Neutrophil (primary cell): ENCODE results near the gene KRTAP10-3.

Source experiments
- H3K27ac ChIP-seq: fragments of 200-600 bp; sonication (generic); 2 replicates; pipeline ENCODE4 v1.5.1; 2016; ENCODE audit warnings: mild to moderate bottlenecking, moderate library complexity
- H3K27me3 ChIP-seq: fragments of 200-600 bp; sonication (generic); 2 replicates; pipeline ENCODE4 v1.6.0; 2016; ENCODE audit warnings: mild to moderate bottlenecking
- H3K36me3 ChIP-seq: fragments of 200-600 bp; sonication (generic); 2 replicates; pipeline ENCODE4 v1.5.1; 2017
- H3K4me1 ChIP-seq, 2 experiments: fragments of 200-600 bp in 1 of 2; sonication (generic) in 1 of 2; 1 replicate in 1 of 2; 2 replicates in 1 of 2; pipeline versions ENCODE4 v1.5.1 to v1.6.1; 2013 to 2016; ENCODE audit warnings: low read depth in 1 of 2, low read length in 1 of 2, mild to moderate bottlenecking in 1 of 2, moderate library complexity in 1 of 2; ENCODE audit not compliant: control insufficient read depth in 1 of 2, insufficient read depth in 1 of 2
- H3K4me3 ChIP-seq, 2 experiments: fragments of 200-600 bp in 1 of 2; sonication (generic) in 1 of 2; 1 replicate in 1 of 2; 2 replicates in 1 of 2; pipeline ENCODE4 v1.5.1; 2013 to 2016; ENCODE audit warnings: low read depth in 1 of 2, low read length in 1 of 2, mild to moderate bottlenecking in 1 of 2, moderate library complexity in 1 of 2
- H3K9me3 ChIP-seq: fragments of 200-600 bp; sonication (generic); 2 replicates; pipeline ENCODE4 v1.5.1; 2016
- TF ChIP-seq, protein P1 (sequence below): fragments of 200-600 bp; sonication (generic); IDR thresholded peaks from 2 replicates; pipeline ENCODE4 v1.5.1; 2016; ENCODE audit warnings: antibody characterized with exemption

KRTAP10-3 gene, protein sequence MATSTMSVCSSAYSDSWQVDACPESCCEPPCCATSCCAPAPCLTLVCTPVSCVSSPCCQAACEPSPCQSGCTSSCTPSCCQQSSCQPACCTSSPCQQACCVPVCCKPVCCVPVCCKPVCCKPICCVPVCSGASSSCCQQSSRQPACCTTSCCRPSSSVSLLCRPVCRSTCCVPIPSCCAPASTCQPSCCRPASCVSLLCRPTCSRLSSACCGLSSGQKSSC

DNA sequence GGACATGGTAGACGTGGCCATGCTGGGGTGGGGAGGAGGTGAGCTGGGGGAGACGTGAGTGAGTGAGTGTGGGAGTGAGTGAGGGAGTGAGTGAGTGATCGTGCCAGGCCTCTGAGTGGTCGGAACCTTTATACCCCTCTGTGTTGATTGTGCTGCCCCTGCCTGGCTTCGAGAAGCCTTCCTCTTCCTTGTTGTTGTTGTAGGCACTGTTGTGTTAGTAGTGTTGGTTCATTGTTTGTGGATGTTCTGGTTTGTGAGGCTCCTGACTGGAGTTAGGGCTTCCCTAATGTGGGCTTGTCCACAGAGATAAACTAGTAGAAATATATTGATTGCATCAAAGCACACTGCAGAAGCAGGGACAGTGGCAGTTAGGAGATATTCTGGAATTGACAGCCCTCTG, at the start of gene KRTAP10-3:
Gene KRTAP10-3, minus strand, starts transcription at position 101 of the 400 bp plus-strand sequence. Its CDS starts 80 bp downstream, at position 21.
- TF ChIP-seq, protein P1, sequence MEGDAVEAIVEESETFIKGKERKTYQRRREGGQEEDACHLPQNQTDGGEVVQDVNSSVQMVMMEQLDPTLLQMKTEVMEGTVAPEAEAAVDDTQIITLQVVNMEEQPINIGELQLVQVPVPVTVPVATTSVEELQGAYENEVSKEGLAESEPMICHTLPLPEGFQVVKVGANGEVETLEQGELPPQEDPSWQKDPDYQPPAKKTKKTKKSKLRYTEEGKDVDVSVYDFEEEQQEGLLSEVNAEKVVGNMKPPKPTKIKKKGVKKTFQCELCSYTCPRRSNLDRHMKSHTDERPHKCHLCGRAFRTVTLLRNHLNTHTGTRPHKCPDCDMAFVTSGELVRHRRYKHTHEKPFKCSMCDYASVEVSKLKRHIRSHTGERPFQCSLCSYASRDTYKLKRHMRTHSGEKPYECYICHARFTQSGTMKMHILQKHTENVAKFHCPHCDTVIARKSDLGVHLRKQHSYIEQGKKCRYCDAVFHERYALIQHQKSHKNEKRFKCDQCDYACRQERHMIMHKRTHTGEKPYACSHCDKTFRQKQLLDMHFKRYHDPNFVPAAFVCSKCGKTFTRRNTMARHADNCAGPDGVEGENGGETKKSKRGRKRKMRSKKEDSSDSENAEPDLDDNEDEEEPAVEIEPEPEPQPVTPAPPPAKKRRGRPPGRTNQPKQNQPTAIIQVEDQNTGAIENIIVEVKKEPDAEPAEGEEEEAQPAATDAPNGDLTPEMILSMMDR: no peak
- peaks cover 40% of the 10 kb centered on the region for H3K27me3 ChIP-seq

DNA sequence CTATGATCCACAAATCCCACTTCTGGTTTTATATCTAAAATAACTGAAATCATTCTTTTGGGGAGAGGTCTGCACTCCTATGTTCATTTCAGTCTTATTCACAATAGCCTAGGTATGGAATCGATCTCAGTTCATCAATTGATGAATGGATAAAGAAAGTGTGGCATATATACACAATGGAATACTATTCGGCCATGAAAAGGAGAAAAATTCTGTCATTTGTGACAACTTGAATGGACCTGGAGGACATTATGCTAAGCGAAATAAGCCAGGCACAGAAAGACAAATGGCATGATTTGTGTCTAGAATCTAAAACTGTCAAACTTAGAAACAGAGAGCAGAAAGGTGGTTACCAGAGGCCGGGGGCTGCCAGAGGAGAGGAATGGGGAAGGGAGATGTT, 47.9 kb upstream of the KRTAP10-3 start:
- no peaks in the 10 kb centered on the region for H3K4me1 ChIP-seq
- H3K27me3 ChIP-seq: peaks cover 15% of the 10 kb centered on the region
- H3K9me3 ChIP-seq: no peaks in the 10 kb centered on the region
- H3K36me3 ChIP-seq: no peaks in the 10 kb centered on the region
- H3K4me3 ChIP-seq: no peak overlapping the region
- H3K27ac ChIP-seq: no peak overlapping the region
- TF ChIP-seq, protein P1: no peak

More for the DNA sequence above, at the start of gene KRTAP10-3:
- H3K27ac ChIP-seq: no peak within 1 kb of the TSS
- H3K9me3 ChIP-seq: no peaks in the 10 kb centered on the region
- H3K4me3 ChIP-seq: no peak within 1 kb of the TSS
- H3K36me3 ChIP-seq: no peaks in the 10 kb centered on the region
- H3K4me1 ChIP-seq: no peaks in the 10 kb centered on the region

DNA sequence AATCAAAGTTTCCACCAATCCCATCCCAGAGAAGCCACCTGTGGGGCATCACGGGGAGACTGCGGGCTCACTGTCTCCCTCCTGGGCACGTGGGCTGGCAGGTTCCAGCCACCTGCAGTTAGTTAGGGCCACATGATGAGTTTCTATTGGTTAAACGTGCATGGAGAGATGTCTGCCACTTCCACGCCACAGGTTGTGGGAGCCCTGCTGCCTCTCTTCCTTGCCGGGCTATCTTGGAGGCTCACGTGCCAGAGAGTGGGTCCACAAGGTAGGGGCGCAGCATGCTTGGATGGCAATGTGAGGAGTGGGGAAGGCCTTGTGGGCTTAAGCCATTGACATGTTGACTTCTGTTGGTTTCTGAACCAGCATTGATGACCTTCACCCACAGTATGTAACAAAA, 45.3 kb upstream of the KRTAP10-3 start:
- Histone ChIP-seq H3K27me3 (peaks cover 15% of the 10 kb centered on the region), H3K4me1 (no peaks in the 10 kb centered on the region), H3K27ac (no peak overlapping the region), H3K4me3 (no peak overlapping the region), H3K36me3 (no peaks in the 10 kb centered on the region), H3K9me3 (no peaks in the 10 kb centered on the region)
- TF ChIP-seq, protein P1: no peak

DNA sequence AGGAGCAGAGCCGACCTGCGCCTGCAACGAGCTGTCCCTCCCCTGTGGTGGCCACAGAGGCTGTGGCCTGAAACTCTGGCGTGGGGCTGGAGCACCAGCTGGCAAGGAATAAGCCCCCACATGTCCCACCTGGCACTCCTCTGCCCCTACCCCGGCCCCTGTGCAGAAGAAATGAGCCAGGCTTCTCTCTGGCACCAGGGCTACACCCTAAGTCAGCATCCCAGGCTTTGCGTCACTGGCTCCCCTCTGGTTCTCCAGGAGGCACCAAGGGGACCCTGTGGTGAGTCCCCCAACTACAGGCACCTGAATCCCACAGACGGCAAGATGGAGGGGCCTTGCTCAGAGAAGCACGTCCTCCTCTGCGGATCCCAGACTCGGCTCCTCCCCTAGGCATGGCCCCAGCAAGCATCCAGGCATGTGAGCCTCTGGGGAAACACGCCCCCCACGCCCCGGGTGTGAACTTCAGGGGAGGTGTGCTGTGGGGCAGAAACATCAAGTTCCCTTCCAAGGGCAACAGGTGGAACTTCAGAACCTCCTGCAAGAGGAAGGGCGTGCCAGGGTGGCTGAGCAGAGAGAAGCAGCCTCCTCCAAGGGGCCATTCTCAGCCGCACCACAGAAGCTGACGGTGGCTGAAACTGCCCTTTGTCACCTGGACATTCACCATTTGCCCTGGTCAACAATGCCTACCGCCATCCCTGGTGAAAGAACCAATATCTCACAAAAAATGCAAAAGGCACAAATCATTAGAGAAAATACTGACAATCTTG, 44.7 kb upstream of the KRTAP10-3 start:
- Histone ChIP-seq H3K27me3 (peaks cover 20% of the 10 kb centered on the region), H3K36me3 (no peaks in the 10 kb centered on the region), H3K4me3 (no peak overlapping the region), H3K9me3 (no peaks in the 10 kb centered on the region), H3K4me1 (no peaks in the 10 kb centered on the region), H3K27ac (no peak overlapping the region)
- TF ChIP-seq, protein P1: no peak

DNA sequence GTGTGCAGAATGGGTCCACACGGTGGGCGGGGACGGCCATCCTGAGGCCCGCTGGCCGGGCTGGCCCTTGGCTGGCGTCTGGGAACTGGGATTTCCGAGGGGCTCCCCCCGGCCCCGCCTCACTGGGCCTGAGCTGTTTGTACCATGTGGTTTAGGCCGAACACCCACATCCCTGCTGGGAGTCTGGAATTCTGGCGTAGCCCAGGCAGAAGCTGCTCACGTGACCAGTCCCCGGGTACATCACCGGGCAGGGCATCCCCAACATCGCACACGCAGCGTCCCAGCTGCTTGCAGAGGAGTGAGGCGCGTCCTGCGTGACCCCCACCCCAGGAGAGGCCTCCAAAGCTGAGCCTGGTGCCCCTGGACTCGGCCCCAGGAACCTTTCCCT, 43.9 kb upstream of the KRTAP10-3 start:
- no peak overlapping the region for H3K4me3 ChIP-seq
- TF ChIP-seq, protein P1: no peak
- no peaks in the 10 kb centered on the region for H3K4me1 ChIP-seq
- H3K36me3 ChIP-seq: no peaks in the 10 kb centered on the region
- no peak overlapping the region for H3K27ac ChIP-seq
- no peaks in the 10 kb centered on the region for H3K9me3 ChIP-seq
- H3K27me3 ChIP-seq: peaks cover 22% of the 10 kb centered on the region
